Measurements from ENCODE around the gene SH3PXD2B.
"Not testable (repeated sequence)": the region's sequence is repeated elsewhere in the genome, so short reads cannot be mapped to it uniquely, and the experiment has no call there.

SH3PXD2B gene

DNA sequence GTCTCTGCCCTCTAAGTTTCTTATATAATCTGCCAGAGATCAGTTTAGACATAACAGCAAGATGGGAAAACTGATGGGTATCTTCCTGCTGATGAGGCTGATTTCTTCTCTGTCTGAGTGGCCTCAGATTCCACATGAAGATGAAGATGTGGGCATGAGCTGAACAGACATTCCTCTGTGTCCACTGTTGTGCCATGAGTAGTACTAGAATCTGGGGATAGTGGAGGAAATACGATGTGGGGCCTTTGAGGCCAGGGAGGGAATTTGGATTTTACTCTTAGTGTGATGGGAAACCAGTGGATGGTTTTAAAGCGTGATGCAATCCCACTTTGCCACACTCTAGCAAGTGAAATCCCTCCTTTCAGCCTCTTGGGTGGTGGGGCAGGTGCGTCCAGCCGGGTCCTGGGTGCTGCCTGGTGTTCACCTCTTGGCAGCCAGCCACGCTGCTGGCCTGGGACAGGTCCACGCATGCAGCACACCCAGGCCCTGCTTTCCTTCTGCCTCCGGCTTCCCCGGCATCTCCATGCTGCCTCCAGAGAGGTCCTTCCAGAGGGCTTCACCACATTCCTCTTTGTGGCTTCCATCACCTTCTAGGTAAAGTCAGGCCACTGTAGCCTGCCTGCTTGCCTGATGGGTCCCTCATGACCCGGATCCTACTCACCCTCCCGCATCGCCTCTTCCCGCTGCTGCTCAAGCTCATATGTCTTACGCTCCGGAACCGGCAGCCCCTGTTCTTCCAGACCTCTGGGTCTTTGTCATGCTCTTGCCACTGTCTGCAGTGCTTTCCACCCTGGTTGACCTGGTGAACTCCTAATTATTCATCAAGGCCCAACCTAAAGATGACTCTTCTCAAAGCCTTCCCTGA is 28.1 kb upstream of the SH3PXD2B start:
- Histone ChIP-seq H3K4me1 (ENCODE audit: control insufficient read depth, insufficient read depth, low read length) (no peaks in the 10 kb centered on the region), H3K36me3 (ENCODE audit: control insufficient read depth, insufficient read depth, low read length, severe bottlenecking) (no peaks in the 10 kb centered on the region), H3K9me3 (ENCODE audit: control insufficient read depth, low read length) (peaks cover 2% of the 10 kb centered on the region), H3K27me3 (replicated peaks; ENCODE audit: control insufficient read depth, insufficient read depth, low read length) (peaks cover 11% of the 10 kb centered on the region), H3K9ac (ENCODE audit: low read length) (no peak overlapping the region), H3K4me3 (ENCODE audit: low read length) (no peak overlapping the region)
- no peak for DNase-seq (ENCODE audit: low read depth)

DNA sequence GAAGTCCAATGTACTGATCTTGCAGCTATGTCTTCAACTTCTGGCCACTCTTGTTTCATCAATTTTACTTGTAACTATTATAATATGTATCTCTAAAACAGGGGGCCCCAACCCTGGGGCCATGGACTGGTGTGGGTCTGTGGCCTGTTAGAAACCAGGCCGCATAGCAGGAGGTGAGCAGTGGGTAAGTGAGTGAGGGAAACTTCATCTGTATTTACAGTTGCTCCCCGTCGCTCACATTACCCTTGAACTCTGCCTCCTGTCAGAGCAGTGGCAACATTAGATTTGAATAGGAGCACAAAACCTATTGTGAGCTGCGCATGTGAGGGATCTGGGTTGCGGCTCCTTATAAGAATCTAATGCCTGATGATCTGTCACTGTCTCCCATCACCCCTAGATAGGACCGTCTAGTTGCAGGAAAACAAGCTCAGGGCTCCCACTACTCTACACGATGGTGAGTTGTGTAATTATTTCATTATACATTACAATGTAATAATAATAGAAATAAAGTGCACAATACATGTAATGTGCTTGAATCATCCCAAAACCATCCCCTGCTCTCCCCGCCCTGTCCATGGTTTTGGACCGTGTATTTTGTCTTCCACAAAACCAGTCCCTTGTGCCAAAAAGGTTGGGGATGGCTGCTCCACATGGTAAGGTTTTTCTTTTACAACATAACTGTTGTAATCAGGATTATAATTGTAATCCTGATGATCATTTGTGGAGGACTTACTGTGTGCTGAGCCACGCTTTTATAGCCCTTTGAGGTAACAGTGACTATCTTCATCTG is 26.9 kb upstream of the SH3PXD2B start:
- DNase-seq (ENCODE audit: low read depth), result no peak

DNA sequence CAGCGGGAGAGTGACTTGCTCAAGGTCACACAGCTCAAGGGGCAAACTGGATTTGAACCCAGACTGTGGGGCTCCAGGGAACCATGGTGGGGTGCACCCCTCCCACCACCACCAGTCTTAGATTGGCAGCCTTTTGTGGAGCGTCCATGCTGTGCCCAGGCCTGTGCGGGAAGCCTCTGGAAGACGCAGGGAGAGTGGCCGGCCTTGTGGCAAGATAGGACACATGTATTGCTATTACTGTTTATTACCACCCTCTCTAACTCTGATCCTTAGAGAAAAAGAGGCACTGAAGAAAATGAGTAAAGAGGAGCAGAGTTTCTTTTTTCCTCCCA is 25.4 kb upstream of the SH3PXD2B start:
- H3K27me3 ChIP-seq (replicated peaks; ENCODE audit: control insufficient read depth, insufficient read depth, low read length), result peaks cover 3% of the 10 kb centered on the region
- no peak for DNase-seq (ENCODE audit: low read depth)
- peaks cover 2% of the 10 kb centered on the region for H3K9me3 ChIP-seq (ENCODE audit: control insufficient read depth, low read length)
- no peaks in the 10 kb centered on the region for H3K36me3 ChIP-seq (ENCODE audit: control insufficient read depth, insufficient read depth, low read length, severe bottlenecking)
- H3K4me3 ChIP-seq (ENCODE audit: low read length), result no peak overlapping the region
- H3K4me1 ChIP-seq (ENCODE audit: control insufficient read depth, insufficient read depth, low read length), result no peaks in the 10 kb centered on the region
- H3K9ac ChIP-seq (ENCODE audit: low read length), result no peak overlapping the region

More for the DNA sequence above, 26.9 kb upstream of the SH3PXD2B start:
- Histone ChIP-seq H3K9ac (ENCODE audit: low read length) (no peak overlapping the region), H3K4me3 (ENCODE audit: low read length) (no peak overlapping the region), H3K36me3 (ENCODE audit: control insufficient read depth, insufficient read depth, low read length, severe bottlenecking) (no peaks in the 10 kb centered on the region), H3K27me3 (replicated peaks; ENCODE audit: control insufficient read depth, insufficient read depth, low read length) (peaks cover 11% of the 10 kb centered on the region), H3K4me1 (ENCODE audit: control insufficient read depth, insufficient read depth, low read length) (no peaks in the 10 kb centered on the region), H3K9me3 (ENCODE audit: control insufficient read depth, low read length) (peaks cover 2% of the 10 kb centered on the region)

DNA sequence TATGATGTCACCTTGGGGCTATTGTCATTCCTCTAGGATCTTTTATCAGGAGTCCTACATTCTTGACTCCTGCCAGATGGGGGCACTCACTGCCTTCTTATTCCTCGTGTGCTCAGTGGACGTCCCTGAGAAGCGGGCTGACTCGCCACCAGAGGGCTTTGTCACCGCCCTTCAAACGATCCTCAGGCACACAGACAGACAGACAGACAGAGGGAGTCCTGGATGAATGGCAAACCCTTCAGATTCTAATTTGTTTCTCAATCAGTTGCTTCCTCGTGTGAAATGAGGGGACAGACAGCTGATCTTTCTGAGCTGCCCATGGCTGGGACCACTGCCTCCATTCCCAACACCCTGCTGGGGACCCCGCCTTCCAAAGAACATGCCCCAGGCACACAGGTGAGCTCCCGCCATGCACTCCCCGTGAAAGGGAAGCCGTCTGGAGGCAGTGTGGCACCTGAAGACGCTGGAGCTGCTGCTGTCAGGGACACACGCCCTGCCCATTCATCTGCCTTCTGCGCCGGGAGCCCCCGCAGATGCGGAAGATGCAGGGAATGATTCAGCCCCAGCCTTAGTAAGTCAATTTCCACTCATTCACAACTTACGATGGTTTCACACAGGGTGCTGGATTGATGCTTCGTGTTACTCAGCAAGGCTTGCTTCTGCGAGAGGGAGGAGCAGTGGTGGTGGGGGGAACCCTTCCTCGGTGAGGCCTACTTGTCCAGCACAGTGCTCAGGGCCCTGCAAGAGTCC is 24.9 kb upstream of the SH3PXD2B start:
- H3K36me3 ChIP-seq (ENCODE audit: control insufficient read depth, insufficient read depth, low read length, severe bottlenecking), result no peaks in the 10 kb centered on the region
- peaks cover 2% of the 10 kb centered on the region for H3K9me3 ChIP-seq (ENCODE audit: control insufficient read depth, low read length)
- H3K9ac ChIP-seq (ENCODE audit: low read length), result no peak overlapping the region
- peak; percentile 95 for DNase-seq (ENCODE audit: low read depth)
- no peaks in the 10 kb centered on the region for H3K4me1 ChIP-seq (ENCODE audit: control insufficient read depth, insufficient read depth, low read length)
- H3K27me3 ChIP-seq (replicated peaks; ENCODE audit: control insufficient read depth, insufficient read depth, low read length), result peaks cover 3% of the 10 kb centered on the region
- H3K4me3 ChIP-seq (ENCODE audit: low read length), result no peak overlapping the region

DNA sequence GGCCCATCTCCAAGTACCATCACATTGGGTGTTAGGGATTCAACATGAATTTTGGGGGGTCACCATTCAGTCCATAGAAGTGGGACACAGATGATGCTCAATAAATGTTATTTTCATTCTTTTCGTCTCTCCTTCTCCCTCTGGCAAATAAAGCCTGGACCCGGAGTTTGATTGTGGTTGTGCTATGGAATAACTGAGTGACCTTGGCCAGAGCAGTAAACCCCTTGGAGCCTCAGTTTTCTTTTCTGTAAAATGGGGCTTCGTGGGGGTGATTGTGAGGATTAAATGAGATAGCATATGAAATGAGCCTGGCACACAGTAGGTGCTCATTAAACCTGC is 24.3 kb upstream of the SH3PXD2B start:
- H3K4me3 ChIP-seq (ENCODE audit: low read length); H3K9me3 ChIP-seq (ENCODE audit: control insufficient read depth, low read length): not testable (repeated sequence)

DNA sequence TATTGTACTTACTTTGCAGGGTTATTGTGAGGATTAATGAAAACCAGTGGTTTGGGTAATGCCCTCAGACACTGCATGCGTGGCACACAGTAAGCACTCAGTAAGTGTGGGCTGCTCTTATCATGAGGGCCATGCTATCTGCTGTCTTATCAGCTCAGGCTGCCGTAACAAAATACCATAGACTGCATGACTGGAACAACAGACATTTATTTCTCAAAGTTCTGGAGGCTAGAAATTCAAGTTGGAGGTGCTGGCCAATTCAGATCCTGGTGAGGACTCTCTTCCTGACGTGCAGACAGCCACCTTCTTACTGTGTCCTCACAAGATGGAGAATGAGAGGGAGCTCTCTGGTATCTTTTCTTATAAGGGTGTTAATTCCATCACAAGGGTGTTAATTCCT is 23.9 kb upstream of the SH3PXD2B start:
- Histone ChIP-seq H3K36me3 (ENCODE audit: control insufficient read depth, insufficient read depth, low read length, severe bottlenecking) (no peaks in the 10 kb centered on the region), H3K4me3 (ENCODE audit: low read length) (no peak overlapping the region), H3K9me3 (ENCODE audit: control insufficient read depth, low read length) (peaks cover under 1% of the 10 kb centered on the region), H3K9ac (ENCODE audit: low read length) (no peak overlapping the region), H3K4me1 (ENCODE audit: control insufficient read depth, insufficient read depth, low read length) (no peaks in the 10 kb centered on the region), H3K27me3 (replicated peaks; ENCODE audit: control insufficient read depth, insufficient read depth, low read length) (no peaks in the 10 kb centered on the region)
- DNase-seq (ENCODE audit: low read depth), result no peak

More for the DNA sequence above, 24.3 kb upstream of the SH3PXD2B start:
- H3K27me3 ChIP-seq (replicated peaks; ENCODE audit: control insufficient read depth, insufficient read depth, low read length); H3K9ac ChIP-seq (ENCODE audit: low read length); DNase-seq (ENCODE audit: low read depth); H3K36me3 ChIP-seq (ENCODE audit: control insufficient read depth, insufficient read depth, low read length, severe bottlenecking); H3K4me1 ChIP-seq (ENCODE audit: control insufficient read depth, insufficient read depth, low read length): not testable (repeated sequence)

DNA sequence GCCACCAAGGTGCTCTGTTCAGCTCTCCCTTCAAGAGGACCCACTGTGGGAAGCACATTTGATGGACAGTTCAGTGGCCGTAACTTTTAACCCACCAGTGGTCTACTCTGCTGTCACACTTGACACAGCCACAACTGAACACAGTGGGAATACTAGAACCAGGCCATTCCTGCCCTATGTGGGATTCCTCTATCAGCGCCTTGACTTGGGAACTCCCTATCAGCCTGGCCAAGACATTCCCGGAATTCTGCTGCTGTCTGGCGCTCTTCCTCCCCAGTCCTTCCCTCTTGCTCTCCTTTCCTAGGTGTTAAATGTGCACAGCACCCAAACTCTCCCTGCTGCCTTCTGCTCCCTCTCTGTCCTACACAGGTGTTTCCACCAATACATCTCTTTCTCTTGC is 23.1 kb upstream of the SH3PXD2B start:
- H3K36me3 ChIP-seq (ENCODE audit: control insufficient read depth, insufficient read depth, low read length, severe bottlenecking), result no peaks in the 10 kb centered on the region
- no peak overlapping the region for H3K9ac ChIP-seq (ENCODE audit: low read length)
- no peaks in the 10 kb centered on the region for H3K27me3 ChIP-seq (replicated peaks; ENCODE audit: control insufficient read depth, insufficient read depth, low read length)
- H3K9me3 ChIP-seq (ENCODE audit: control insufficient read depth, low read length), result no peaks in the 10 kb centered on the region
- no peak for DNase-seq (ENCODE audit: low read depth)
- no peaks in the 10 kb centered on the region for H3K4me1 ChIP-seq (ENCODE audit: control insufficient read depth, insufficient read depth, low read length)
- H3K4me3 ChIP-seq (ENCODE audit: low read length), result no peak overlapping the region

DNA sequence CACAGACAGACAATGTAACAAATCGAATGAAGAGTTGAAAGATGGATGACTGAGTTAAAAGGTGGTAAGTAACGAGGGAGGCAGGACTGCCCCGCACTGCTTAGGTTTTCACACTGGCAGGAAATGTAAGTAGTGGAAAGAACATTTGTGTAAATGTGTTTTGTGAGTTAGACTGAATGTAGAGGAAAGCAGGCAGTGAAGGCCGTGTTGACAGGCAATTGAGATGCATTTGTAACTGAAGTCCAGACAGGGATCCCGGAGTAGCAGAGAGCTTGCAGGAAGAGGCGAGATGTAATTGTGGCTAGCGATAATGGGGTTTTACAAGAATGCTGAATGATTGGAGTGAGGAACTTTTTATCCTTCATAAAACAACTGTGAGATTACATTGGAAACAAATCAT is 20.0 kb upstream of the SH3PXD2B start:
- no peaks in the 10 kb centered on the region for H3K9me3 ChIP-seq (ENCODE audit: control insufficient read depth, low read length)
- H3K9ac ChIP-seq (ENCODE audit: low read length), result no peak overlapping the region

DNA sequence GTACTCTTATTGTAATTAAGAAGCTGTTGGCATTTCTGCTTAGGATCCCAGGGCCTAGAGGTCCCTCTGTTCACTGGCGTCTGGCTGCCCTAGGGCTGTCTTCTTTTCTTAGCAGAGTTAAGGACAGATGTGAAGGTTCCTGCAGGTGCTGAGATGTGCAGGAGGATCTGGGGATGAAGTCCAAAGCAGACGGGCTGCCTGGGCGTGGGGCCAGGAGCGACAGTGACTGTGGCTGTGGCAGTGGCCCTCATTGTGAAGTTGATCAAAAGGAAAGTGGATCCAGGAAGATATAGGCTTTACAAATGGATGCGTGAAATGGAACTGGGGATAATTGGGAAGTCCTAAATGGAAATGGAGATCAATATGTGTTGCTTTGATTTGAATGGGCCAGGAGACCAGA is 19.1 kb upstream of the SH3PXD2B start:
- Histone ChIP-seq H3K36me3 (ENCODE audit: control insufficient read depth, insufficient read depth, low read length, severe bottlenecking) (no peaks in the 10 kb centered on the region), H3K4me1 (ENCODE audit: control insufficient read depth, insufficient read depth, low read length) (no peaks in the 10 kb centered on the region), H3K9me3 (ENCODE audit: control insufficient read depth, low read length) (no peaks in the 10 kb centered on the region), H3K4me3 (ENCODE audit: low read length) (no peak overlapping the region), H3K27me3 (replicated peaks; ENCODE audit: control insufficient read depth, insufficient read depth, low read length) (peaks cover 3% of the 10 kb centered on the region), H3K9ac (ENCODE audit: low read length) (no peak overlapping the region)
- no peak for DNase-seq (ENCODE audit: low read depth)

More for the DNA sequence above, 20.0 kb upstream of the SH3PXD2B start:
- Histone ChIP-seq H3K4me3 (ENCODE audit: low read length) (no peak overlapping the region), H3K27me3 (replicated peaks; ENCODE audit: control insufficient read depth, insufficient read depth, low read length) (peaks cover 3% of the 10 kb centered on the region), H3K4me1 (ENCODE audit: control insufficient read depth, insufficient read depth, low read length) (no peaks in the 10 kb centered on the region), H3K36me3 (ENCODE audit: control insufficient read depth, insufficient read depth, low read length, severe bottlenecking) (no peaks in the 10 kb centered on the region)
- DNase-seq (ENCODE audit: low read depth), result no peak

DNA sequence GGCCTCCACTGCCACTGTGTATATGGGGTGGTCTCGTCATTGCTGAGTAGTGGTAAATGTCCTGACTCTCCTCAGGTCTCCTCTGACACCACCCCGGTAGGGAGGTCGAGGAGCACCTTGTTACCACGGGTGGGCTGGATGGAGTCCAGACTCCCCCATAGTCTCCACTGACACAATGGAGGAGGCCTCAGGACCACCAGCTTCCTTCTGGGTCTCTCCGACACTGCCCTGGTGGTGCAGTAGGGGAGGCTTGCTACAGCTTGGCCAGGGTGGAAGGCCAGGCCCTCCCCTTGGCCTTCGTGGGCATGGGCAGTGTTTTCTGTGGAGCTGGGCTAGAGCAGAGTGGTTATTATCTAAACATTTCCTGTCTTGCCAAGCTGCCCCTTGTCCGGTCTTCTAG is 15.4 kb upstream of the SH3PXD2B start:
- Histone ChIP-seq H3K36me3 (ENCODE audit: control insufficient read depth, insufficient read depth, low read length, severe bottlenecking) (no peaks in the 10 kb centered on the region), H3K9me3 (ENCODE audit: control insufficient read depth, low read length) (peaks cover 5% of the 10 kb centered on the region), H3K27me3 (replicated peaks; ENCODE audit: control insufficient read depth, insufficient read depth, low read length) (peaks cover 3% of the 10 kb centered on the region), H3K4me3 (ENCODE audit: low read length) (no peak overlapping the region), H3K4me1 (ENCODE audit: control insufficient read depth, insufficient read depth, low read length) (no peaks in the 10 kb centered on the region), H3K9ac (ENCODE audit: low read length) (no peak overlapping the region)
- no peak for DNase-seq (ENCODE audit: low read depth)

DNA sequence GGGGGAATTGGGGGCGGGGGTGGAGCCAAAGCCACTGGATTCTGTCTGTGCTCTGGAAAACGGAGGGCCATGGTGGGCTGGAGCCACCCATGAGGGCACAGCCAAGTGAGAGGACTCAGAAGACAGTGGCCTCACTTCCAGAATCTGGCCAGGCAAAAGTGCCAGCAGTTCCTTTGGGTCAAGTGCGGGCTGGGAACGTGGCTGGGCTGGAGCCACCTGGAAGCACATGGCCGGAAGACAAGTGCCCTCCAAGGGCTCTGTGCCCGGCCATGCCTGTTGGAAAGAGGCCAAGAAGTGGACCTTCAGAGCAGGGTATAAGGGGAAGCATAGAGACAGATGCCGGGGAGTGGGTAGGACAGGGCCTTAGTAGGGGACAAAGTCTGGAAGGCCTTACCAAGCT is 11.7 kb upstream of the SH3PXD2B start:
- H3K36me3 ChIP-seq (ENCODE audit: control insufficient read depth, insufficient read depth, low read length, severe bottlenecking), result no peaks in the 10 kb centered on the region
- no peak overlapping the region for H3K9ac ChIP-seq (ENCODE audit: low read length)
- no peak for DNase-seq (ENCODE audit: low read depth)
- H3K4me1 ChIP-seq (ENCODE audit: control insufficient read depth, insufficient read depth, low read length), result no peaks in the 10 kb centered on the region
- H3K27me3 ChIP-seq (replicated peaks; ENCODE audit: control insufficient read depth, insufficient read depth, low read length), result peaks cover 1% of the 10 kb centered on the region
- H3K4me3 ChIP-seq (ENCODE audit: low read length), result no peak overlapping the region
- peaks cover 8% of the 10 kb centered on the region for H3K9me3 ChIP-seq (ENCODE audit: control insufficient read depth, low read length)

Measured in adipocyte (in vitro differentiated cells).